Smooth muscle cell (in vitro differentiated cells): ENCODE data around the gene HLA-DOA. TPM values are rescaled to one million over a fixed set of nuclear protein-coding genes. Genes with fewer than 3 reads are reported as not detected.

Experiments
- DNase-seq: peaks from one replicate; lab custom pipeline; 2025; ENCODE audit not compliant: unreplicated experiment; lab: John Stamatoyannopoulos, UW
- H2AFZ ChIP-seq: fragments of 200-600 bp; sonication (generic); 2 replicates; pipeline ENCODE4 v1.6.0; 2016; ENCODE audit warnings: antibody characterized with exemption, low read depth, mild to moderate bottlenecking
- H3F3A ChIP-seq: fragments of 200-600 bp; sonication (generic); 2 replicates; pipeline ENCODE4 v1.6.0; 2017; ENCODE audit warnings: antibody characterized with exemption, low read depth
- H3K27ac ChIP-seq: fragments of 200-600 bp; sonication (generic); 2 replicates; pipeline ENCODE4 v1.5.1; 2016; ENCODE audit warnings: low read depth, mild to moderate bottlenecking
- H3K27me3 ChIP-seq: fragments of 200-600 bp; sonication (generic); 2 replicates; pipeline ENCODE4 v1.6.1; 2016; ENCODE audit warnings: low read depth, mild to moderate bottlenecking
- H3K36me3 ChIP-seq: fragments of 200-600 bp; sonication (generic); 2 replicates; pipeline ENCODE4 v1.5.1; 2016; ENCODE audit warnings: low read depth
- H3K4me1 ChIP-seq: fragments of 200-600 bp; sonication (generic); 2 replicates; pipeline ENCODE4 v1.5.1; 2016; ENCODE audit warnings: low read depth
- H3K4me2 ChIP-seq: fragments of 200-600 bp; sonication (generic); 2 replicates; pipeline ENCODE4 v1.6.0; 2016; ENCODE audit warnings: mild to moderate bottlenecking
- H3K4me3 ChIP-seq: fragments of 200-600 bp; sonication (generic); 2 replicates; pipeline ENCODE4 v1.5.1; 2016; ENCODE audit warnings: mild to moderate bottlenecking
- H3K79me2 ChIP-seq: fragments of 200-600 bp; sonication (generic); 2 replicates; pipeline ENCODE4 v1.6.0; 2016; ENCODE audit warnings: low read depth, mild to moderate bottlenecking
- H3K9ac ChIP-seq: fragments of 200-600 bp; sonication (generic); 2 replicates; pipeline ENCODE4 v1.6.0; 2016; ENCODE audit warnings: low read depth
- H3K9me3 ChIP-seq: fragments of 200-600 bp; sonication (generic); replicated peaks from 2 replicates; pipeline ENCODE4 v1.5.1; 2016; ENCODE audit warnings: low read depth
- H4K20me1 ChIP-seq: fragments of 200-600 bp; sonication (generic); 2 replicates; pipeline ENCODE4 v1.6.0; 2016; ENCODE audit warnings: low read depth
- WGBS: methylation state at CpG from one replicate; pipeline ENCODE4 v1.1.7; 2016; ENCODE audit warnings: low lambda C conversion rate; 5-methylcytosine and 5-hydroxymethylcytosine counted together
- polyA plus RNA-seq: library from polyadenylated mRNA; unstranded; fragments of >200 nt; fragmentation: Nextera tagmentation; extraction: Ambion mirVana; gene quantifications from 2 replicates; pipeline ENCODE4 v1.2.1, GENCODE V29; 2016
- total RNA-seq: library from RNA; depleted of rRNA; stranded (reverse); fragments of >200 nt; gene quantifications from 2 replicates; pipeline ENCODE4 v1.2.3, GENCODE V29; 2014
- TF ChIP-seq, protein P1 (sequence below): fragments of 200-600 bp; sonication (generic); IDR thresholded peaks from 2 replicates; pipeline ENCODE4 v1.5.1; 2017; ENCODE audit warnings: borderline replicate concordance, mild to moderate bottlenecking, antibody characterized with exemption; ENCODE audit not compliant: insufficient read depth, poor library complexity, severe bottlenecking

Gene HLA-DOA
- total and polyA plus RNA-seq, 2 experiments from 2014 or later, result 0.09 TPM; not detected in 1

- no peaks in the 10 kb centered on the region for H3K4me1 ChIP-seq
- TF ChIP-seq, protein P1, sequence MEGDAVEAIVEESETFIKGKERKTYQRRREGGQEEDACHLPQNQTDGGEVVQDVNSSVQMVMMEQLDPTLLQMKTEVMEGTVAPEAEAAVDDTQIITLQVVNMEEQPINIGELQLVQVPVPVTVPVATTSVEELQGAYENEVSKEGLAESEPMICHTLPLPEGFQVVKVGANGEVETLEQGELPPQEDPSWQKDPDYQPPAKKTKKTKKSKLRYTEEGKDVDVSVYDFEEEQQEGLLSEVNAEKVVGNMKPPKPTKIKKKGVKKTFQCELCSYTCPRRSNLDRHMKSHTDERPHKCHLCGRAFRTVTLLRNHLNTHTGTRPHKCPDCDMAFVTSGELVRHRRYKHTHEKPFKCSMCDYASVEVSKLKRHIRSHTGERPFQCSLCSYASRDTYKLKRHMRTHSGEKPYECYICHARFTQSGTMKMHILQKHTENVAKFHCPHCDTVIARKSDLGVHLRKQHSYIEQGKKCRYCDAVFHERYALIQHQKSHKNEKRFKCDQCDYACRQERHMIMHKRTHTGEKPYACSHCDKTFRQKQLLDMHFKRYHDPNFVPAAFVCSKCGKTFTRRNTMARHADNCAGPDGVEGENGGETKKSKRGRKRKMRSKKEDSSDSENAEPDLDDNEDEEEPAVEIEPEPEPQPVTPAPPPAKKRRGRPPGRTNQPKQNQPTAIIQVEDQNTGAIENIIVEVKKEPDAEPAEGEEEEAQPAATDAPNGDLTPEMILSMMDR, result no peak
- no peaks in the 10 kb centered on the region for H3K9me3 ChIP-seq
- DNase-seq, result no peak
- H3F3A ChIP-seq, result peaks cover 54% of the 10 kb centered on the region
- H3K9ac ChIP-seq, result no peak overlapping the region
- peak overlapping the region; percentile 10 for H3K27ac ChIP-seq
- peaks cover 66% of the 10 kb centered on the region for H4K20me1 ChIP-seq
- H3K36me3 ChIP-seq, result peaks cover 31% of the 10 kb centered on the region
- 80% methylated on average over 6 of the region's 6 CpGs for WGBS
- no peaks in the 10 kb centered on the region for H3K27me3 ChIP-seq
- H3K4me3 ChIP-seq, result no peak overlapping the region
- no peak overlapping the region for H2AFZ ChIP-seq
- peaks cover 23% of the 10 kb centered on the region for H3K79me2 ChIP-seq
- no peak overlapping the region for H3K4me2 ChIP-seq
Measured at GRCh38 chr6:32982702-32983492, 26.5 kb downstream of the HLA-DOA start.

DNA sequence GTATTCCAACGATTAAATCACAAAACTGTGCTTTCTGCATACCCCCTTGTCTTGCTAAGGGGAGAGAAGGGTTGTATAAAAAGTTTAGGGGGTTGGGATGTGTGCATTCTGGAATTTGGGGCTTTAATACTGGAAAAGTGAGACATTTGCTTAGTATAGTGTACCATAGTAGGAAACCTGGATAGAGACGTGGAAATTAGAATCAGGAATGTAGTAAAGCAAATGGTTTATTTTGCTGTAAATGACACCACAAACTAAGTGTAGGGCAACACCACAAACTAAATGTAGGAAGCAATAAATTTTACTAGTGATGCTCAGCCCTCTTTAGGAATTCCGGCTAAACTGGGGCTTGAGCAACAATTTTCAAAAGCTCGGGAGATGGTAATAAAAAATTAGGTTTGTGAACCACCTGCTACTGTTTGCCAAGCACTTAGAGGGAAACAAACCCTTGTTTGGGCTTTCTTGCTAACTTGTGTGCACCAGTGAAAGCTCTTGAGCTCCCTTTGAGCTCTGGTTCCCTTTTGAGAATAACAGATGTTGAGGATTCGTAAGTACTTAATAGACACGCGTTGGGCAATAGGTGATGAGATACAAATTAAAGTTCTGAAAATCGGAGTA is 27.2 kb downstream of the HLA-DOA start:
- no peak overlapping the region for H2AFZ ChIP-seq
- H3F3A ChIP-seq, result peaks cover 61% of the 10 kb centered on the region
- WGBS, result 76% methylated on average over 8 of the region's 8 CpGs
- TF ChIP-seq, protein P1, result no peak
- no peaks in the 10 kb centered on the region for H3K4me1 ChIP-seq
- H3K4me3 ChIP-seq, result no peak overlapping the region
- no peak overlapping the region for H3K4me2 ChIP-seq
- no peak overlapping the region for H3K9ac ChIP-seq
- peak overlapping the region; percentile 47 for H3K27ac ChIP-seq
- H3K36me3 ChIP-seq, result peaks cover 38% of the 10 kb centered on the region
- no peak for DNase-seq
- H4K20me1 ChIP-seq, result peaks cover 73% of the 10 kb centered on the region
- no peaks in the 10 kb centered on the region for H3K27me3 ChIP-seq
- no peaks in the 10 kb centered on the region for H3K9me3 ChIP-seq
- H3K79me2 ChIP-seq, result peaks cover 30% of the 10 kb centered on the region

DNA sequence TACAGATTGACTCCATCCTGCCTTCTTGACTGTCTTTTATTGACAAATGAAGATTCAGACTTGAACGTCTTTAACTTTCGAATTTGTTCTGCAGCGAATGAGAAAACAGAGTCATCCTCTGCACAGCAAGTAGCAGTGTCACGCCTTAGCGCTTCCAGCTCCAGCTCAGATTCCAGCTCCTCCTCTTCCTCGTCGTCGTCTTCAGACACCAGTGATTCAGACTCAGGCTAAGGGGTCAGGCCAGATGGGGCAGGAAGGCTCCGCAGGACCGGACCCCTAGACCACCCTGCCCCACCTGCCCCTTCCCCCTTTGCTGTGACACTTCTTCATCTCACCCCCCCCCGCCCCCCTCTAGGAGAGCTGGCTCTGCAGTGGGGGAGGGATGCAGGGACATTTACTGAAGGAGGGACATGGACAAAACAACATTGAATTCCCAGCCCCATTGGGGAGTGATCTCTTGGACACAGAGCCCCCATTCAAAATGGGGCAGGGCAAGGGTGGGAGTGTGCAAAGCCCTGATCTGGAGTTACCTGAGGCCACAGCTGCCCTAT is 28.8 kb downstream of the HLA-DOA start:
- Histone ChIP-seq H4K20me1 (peaks cover 89% of the 10 kb centered on the region), H3K4me2 (no peak overlapping the region), H3K27me3 (no peaks in the 10 kb centered on the region), H3K9me3 (no peaks in the 10 kb centered on the region), H3K79me2 (peaks cover 46% of the 10 kb centered on the region), H3K4me1 (peaks cover 4% of the 10 kb centered on the region), H3K4me3 (no peak overlapping the region), H2AFZ (no peak overlapping the region), H3F3A (peaks cover 71% of the 10 kb centered on the region), H3K27ac (no peak overlapping the region), H3K9ac (no peak overlapping the region), H3K36me3 (peaks cover 50% of the 10 kb centered on the region)
- WGBS, result 91% methylated on average over 10 of the region's 11 CpGs
- TF ChIP-seq, protein P1, result no peak
- no peak for DNase-seq
